ENCODE measurements around the gene TEX10. TPM values are rescaled to one million over a fixed set of nuclear protein-coding genes. Genes with fewer than 3 reads are reported as not detected.

Gene TEX10
- total and polyA plus RNA-seq, 2 donors (not counting 3 experiments of a cell fraction or from before 2014, with no cell fraction given): 13.6 to 21.2 TPM

DNA sequence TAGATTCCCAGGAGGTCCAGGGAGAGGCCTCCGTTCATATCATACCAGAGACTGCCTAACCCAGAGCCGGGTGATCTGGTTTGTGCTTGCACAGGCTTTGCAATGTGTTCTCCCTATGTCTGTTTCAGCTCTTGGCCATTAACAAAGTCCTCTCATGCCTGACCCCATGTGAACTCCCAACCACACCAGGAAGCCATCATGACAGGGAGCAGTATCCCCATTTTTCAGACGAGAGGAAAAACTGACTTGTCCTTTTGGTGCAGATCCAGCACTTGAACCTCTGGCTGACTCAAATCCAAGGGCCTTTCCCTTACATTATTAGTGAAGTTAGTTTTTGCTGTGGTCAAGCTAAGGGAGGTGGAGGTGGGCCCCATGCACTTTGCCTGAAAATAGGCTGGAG is 58.4 kb downstream of the TEX10 start:
- no peak overlapping the region for H2AFZ ChIP-seq (ENCODE audit: low read depth, low read length)
- peaks cover 4 to 15% of the 10 kb centered on the region in 2 experiments for H3K36me3 ChIP-seq (ENCODE audit: control insufficient read depth in 2 of 2, extremely low read depth in 1 of 2, insufficient read depth in 2 of 2, low read length in 2 of 2)
- TF ChIP-seq POLR2A (IDR thresholded peaks at IDR 0.05; ENCODE audit: low read depth, low read length) (no peak), MYC (IDR thresholded peaks at IDR 0.05; ENCODE audit: low read depth, low read length) (no peak), POLR2AphosphoS5 (IDR thresholded peaks at IDR 0.05; ENCODE audit: insufficient read depth, low read depth, low read length) (no peak), JUN (IDR thresholded peaks at IDR 0.05; ENCODE audit: borderline replicate concordance, insufficient read depth, insufficient read length, low read depth) (no peak), EZH2 (IDR thresholded peaks at IDR 0.05; ENCODE audit: borderline replicate concordance, low read depth, low read length, severe bottlenecking) (no peak), GATA2 (IDR thresholded peaks at IDR 0.05; ENCODE audit: insufficient read depth, insufficient read length, low read depth, low read length) (no peak), FOS (IDR thresholded peaks at IDR 0.05; ENCODE audit: borderline replicate concordance, insufficient read depth, low read length) (no peak)
- TF ChIP-seq, protein P1, sequence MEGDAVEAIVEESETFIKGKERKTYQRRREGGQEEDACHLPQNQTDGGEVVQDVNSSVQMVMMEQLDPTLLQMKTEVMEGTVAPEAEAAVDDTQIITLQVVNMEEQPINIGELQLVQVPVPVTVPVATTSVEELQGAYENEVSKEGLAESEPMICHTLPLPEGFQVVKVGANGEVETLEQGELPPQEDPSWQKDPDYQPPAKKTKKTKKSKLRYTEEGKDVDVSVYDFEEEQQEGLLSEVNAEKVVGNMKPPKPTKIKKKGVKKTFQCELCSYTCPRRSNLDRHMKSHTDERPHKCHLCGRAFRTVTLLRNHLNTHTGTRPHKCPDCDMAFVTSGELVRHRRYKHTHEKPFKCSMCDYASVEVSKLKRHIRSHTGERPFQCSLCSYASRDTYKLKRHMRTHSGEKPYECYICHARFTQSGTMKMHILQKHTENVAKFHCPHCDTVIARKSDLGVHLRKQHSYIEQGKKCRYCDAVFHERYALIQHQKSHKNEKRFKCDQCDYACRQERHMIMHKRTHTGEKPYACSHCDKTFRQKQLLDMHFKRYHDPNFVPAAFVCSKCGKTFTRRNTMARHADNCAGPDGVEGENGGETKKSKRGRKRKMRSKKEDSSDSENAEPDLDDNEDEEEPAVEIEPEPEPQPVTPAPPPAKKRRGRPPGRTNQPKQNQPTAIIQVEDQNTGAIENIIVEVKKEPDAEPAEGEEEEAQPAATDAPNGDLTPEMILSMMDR (IDR thresholded peaks at IDR 0.05; ENCODE audit: extremely low read depth in 1 of 2, insufficient read depth in 1 of 2, low read depth in 1 of 2, low read length in 2 of 2): no peak
- TF ChIP-seq, protein P2, sequence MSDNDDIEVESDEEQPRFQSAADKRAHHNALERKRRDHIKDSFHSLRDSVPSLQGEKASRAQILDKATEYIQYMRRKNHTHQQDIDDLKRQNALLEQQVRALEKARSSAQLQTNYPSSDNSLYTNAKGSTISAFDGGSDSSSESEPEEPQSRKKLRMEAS (IDR thresholded peaks at IDR 0.05; ENCODE audit: insufficient read depth, insufficient read length): no peak
- no peaks in the 10 kb centered on the region for H3K9me1 ChIP-seq (replicated peaks; ENCODE audit: control insufficient read depth, extremely low read depth, insufficient read depth, low read length)
- no peaks in the 10 kb centered on the region for H3K9me3 ChIP-seq (replicated peaks; ENCODE audit: control insufficient read depth, insufficient read depth, low read length)
- no peaks in the 10 kb centered on the region for H4K20me1 ChIP-seq (replicated peaks; ENCODE audit: control insufficient read depth, extremely low read depth, insufficient read depth, low read length)
- intact Hi-C loops (cut with micrococcal nuclease) (no loop called here), dilution Hi-C loops (cut with MboI; ENCODE audit: extremely low pct_ligation_motif_present, low sequenced_read_pairs) (no loop called here)
- ChIA-PET CTCF (interaction anchor here (1.0 kb wide), 1 partner anchor 30 kb away, joined by 3 read pairs; no protein-coding TSS in a partner anchor), POLR2A (no interaction called here)
- FAIRE-seq (no peak), DNase-seq (ENCODE audit: low read depth, low spot score) (peak; percentile 5)
- no peak overlapping the region for H3K27ac ChIP-seq (ENCODE audit: insufficient read depth, low read depth, low read length)
- no peaks in the 10 kb centered on the region for H3K27me3 ChIP-seq (ENCODE audit: control insufficient read depth in 2 of 2, insufficient read depth in 2 of 2, low read length in 2 of 2)
- H3K4me3 ChIP-seq (replicated peaks in 1 of 3; ENCODE audit: insufficient read depth in 1 of 3, low read depth in 1 of 3, low read length in 3 of 3): no peak overlapping the region
- no TSS peak for BruUV-seq (replicated peaks)
- H3K9ac ChIP-seq (replicated peaks; ENCODE audit: extremely low read depth, insufficient read depth, low read length): no peak overlapping the region
- H3K79me2 ChIP-seq (ENCODE audit: control insufficient read depth, insufficient read depth, low read length): no peaks in the 10 kb centered on the region
- no peak overlapping the region for H3K4me2 ChIP-seq (ENCODE audit: insufficient read depth, low read length)
- no peaks in the 10 kb centered on the region for H3K4me1 ChIP-seq (ENCODE audit: control insufficient read depth, extremely low read depth, insufficient read depth, low read length)
